MM.1S (cell line): ENCODE results near the gene POU2F2.
A peak's percentile ranks its signal among the peaks of the same experiment; 100 is the strongest.

ENCODE experiments used
- DNase-seq: peaks from one replicate; pipeline ENCODE4 v3.0.0-alpha.2; 2015
- H2AFZ ChIP-seq: fragments of 300-600 bp; sonication (generic); 2 replicates; pipeline ENCODE4 v1.6.0; 2016; ENCODE audit warnings: antibody characterized with exemption, low read length
- H3F3A ChIP-seq: fragments of 300-600 bp; sonication (generic); 2 replicates; pipeline ENCODE4 v1.6.1; 2016; ENCODE audit warnings: mild to moderate bottlenecking, antibody characterized with exemption, low read length, moderate library complexity, mixed read lengths; ENCODE audit not compliant: insufficient read depth
- H3K27ac ChIP-seq: fragments of 300-600 bp; sonication (generic); 2 replicates; pipeline ENCODE4 v1.5.1; 2016; ENCODE audit warnings: mild to moderate bottlenecking, low read length
- H3K27me3 ChIP-seq: fragments of 300-600 bp; sonication (generic); replicated peaks from 2 replicates; pipeline ENCODE4 v1.6.0; 2016; ENCODE audit warnings: low read length; ENCODE audit not compliant: insufficient read depth
- H3K36me3 ChIP-seq: fragments of 300-600 bp; sonication (generic); replicated peaks from 2 replicates; pipeline ENCODE4 v1.6.1; 2016; ENCODE audit warnings: mild to moderate bottlenecking, low read length, mixed read lengths; ENCODE audit not compliant: insufficient read depth
- H3K4me1 ChIP-seq: fragments of 300-600 bp; sonication (generic); 2 replicates; pipeline ENCODE4 v1.6.1; 2016; ENCODE audit warnings: low read length, mixed read lengths
- H3K4me2 ChIP-seq: fragments of 300-600 bp; sonication (generic); 2 replicates; pipeline ENCODE4 v1.6.0; 2016; ENCODE audit warnings: low read depth, low read length
- H3K4me3 ChIP-seq: fragments of 300-600 bp; sonication (generic); 2 replicates; pipeline ENCODE4 v1.5.1; 2016; ENCODE audit warnings: low read length, mixed read lengths
- H3K79me2 ChIP-seq: fragments of 300-600 bp; sonication (generic); 2 replicates; pipeline ENCODE4 v1.6.1; 2016; ENCODE audit warnings: mixed run types, low read length, mixed read lengths
- H3K9ac ChIP-seq: fragments of 300-600 bp; sonication (generic); 2 replicates; pipeline ENCODE4 v1.6.1; 2016; ENCODE audit warnings: low read length, mixed read lengths
- H3K9me2 ChIP-seq: fragments of 300-600 bp; sonication (generic); replicated peaks from 2 replicates; pipeline ENCODE4 v1.6.1; 2016; ENCODE audit warnings: mild to moderate bottlenecking, low read length, mixed read lengths; ENCODE audit not compliant: insufficient read depth
- H3K9me3 ChIP-seq: fragments of 300-600 bp; sonication (generic); replicated peaks from 2 replicates; pipeline ENCODE4 v1.6.1; 2016; ENCODE audit warnings: mild to moderate bottlenecking, low read length, mixed read lengths; ENCODE audit not compliant: insufficient read depth
- H4K20me1 ChIP-seq: fragments of 300-600 bp; sonication (generic); 2 replicates; pipeline ENCODE4 v1.6.1; 2016; ENCODE audit warnings: mild to moderate bottlenecking, low read length, moderate library complexity, mixed read lengths; ENCODE audit not compliant: insufficient read depth
- CTCF ChIP-seq: fragments of 300-600 bp; sonication (generic); IDR thresholded peaks from 2 replicates; pipeline ENCODE4 v1.5.1; 2016; ENCODE audit warnings: antibody characterized with exemption, low read length, mixed read lengths
- EZH2 ChIP-seq: fragments of 300-600 bp; sonication (generic); optimal IDR thresholded peaks from 2 replicates; pipeline ENCODE3; 2017; ENCODE audit warnings: low read depth, mild to moderate bottlenecking, antibody characterized with exemption, low read length, mixed read lengths
- EZH2phosphoT487 ChIP-seq: fragments of 300-600 bp; sonication (generic); IDR thresholded peaks from 2 replicates; pipeline ENCODE4 v1.6.1; 2018; ENCODE audit warnings: antibody characterized with exemption, low read length

Gene POU2F2

DNA sequence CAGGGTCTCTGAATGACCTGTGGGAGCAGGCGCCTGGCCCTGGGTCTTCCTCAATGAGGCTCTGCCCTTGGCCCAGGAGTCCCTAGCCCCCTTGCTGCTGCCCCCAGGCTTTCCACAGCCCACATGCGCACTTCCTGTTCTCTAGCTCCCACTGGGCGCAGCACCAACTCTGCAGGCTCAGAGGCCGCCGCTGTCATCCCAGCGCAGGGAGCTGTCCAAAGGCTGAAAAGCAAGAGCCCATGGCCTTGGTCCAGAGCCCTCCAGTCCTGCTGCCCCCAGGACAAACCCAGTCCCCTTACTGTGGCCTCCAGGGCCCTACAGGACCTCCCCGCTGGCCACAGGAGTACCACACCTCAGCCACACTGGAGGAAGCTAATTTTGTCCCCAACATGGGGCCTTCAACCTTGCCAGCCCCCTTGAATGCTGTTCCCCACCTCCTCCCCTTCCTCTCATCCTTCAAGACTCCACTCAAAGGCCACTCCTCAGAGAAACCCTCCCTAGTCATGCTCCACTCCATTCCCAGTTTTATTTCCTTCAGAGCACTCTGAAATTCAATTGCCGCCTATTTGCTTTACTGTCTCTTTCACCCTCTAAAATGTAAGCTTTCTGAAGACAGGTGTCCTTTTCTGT lies 8.0 kb upstream of the POU2F2 start:
- no peaks in the 10 kb centered on the region for H3K36me3 ChIP-seq
- H3K4me1 ChIP-seq = peaks cover 11% of the 10 kb centered on the region; the same call in 1 of the 2 replicates
- no peaks in the 10 kb centered on the region for H3K9me3 ChIP-seq
- no peaks in the 10 kb centered on the region for H4K20me1 ChIP-seq
- peak; percentile 28 for DNase-seq
- no peak overlapping the region for H3K4me2 ChIP-seq
- no peaks in the 10 kb centered on the region for H3K9me2 ChIP-seq
- H3K27me3 ChIP-seq = peaks cover 1% of the 10 kb centered on the region; the same call in 1 of the 2 replicates
- no peaks in the 10 kb centered on the region for H3F3A ChIP-seq
- no peaks in the 10 kb centered on the region for H3K79me2 ChIP-seq
- no peak overlapping the region for H3K9ac ChIP-seq
- TF ChIP-seq EZH2phosphoT487 (no peak), CTCF (no peak), EZH2 (no peak)
- no peak overlapping the region for H3K27ac ChIP-seq
- H2AFZ ChIP-seq = no peak overlapping the region
- no peak overlapping the region for H3K4me3 ChIP-seq

GRCh38 chr19:42134535-42135070 lies 2.4 kb upstream of the POU2F2 start:
- Histone ChIP-seq H3F3A (peaks cover 6% of the 10 kb centered on the region), H3K36me3 (no peaks in the 10 kb centered on the region), H3K27me3 (no peaks in the 10 kb centered on the region), H3K4me2 (no peak overlapping the region), H3K9me3 (no peaks in the 10 kb centered on the region), H3K9ac (no peak overlapping the region), H3K79me2 (peaks cover 4% of the 10 kb centered on the region; the same call in 1 of the 2 replicates), H3K9me2 (no peaks in the 10 kb centered on the region), H3K4me1 (peaks cover 50% of the 10 kb centered on the region), H2AFZ (no peak overlapping the region), H3K27ac (no peak overlapping the region), H3K4me3 (no peak overlapping the region), H4K20me1 (no peaks in the 10 kb centered on the region)
- no peak for TF ChIP-seq CTCF
- no peak for TF ChIP-seq EZH2
- no peak for TF ChIP-seq EZH2phosphoT487
- DNase-seq = no peak

- peak overlapping the region; percentile 40 for H3K4me3 ChIP-seq
- no peaks in the 10 kb centered on the region for H3K9me2 ChIP-seq
- H4K20me1 ChIP-seq = no peaks in the 10 kb centered on the region
- H3K4me1 ChIP-seq = peaks cover 58% of the 10 kb centered on the region
- H3K4me2 ChIP-seq = peak overlapping the region; percentile 73
- H3K9ac ChIP-seq = no peak overlapping the region; the same call in 1 of the 2 replicates
- TF ChIP-seq CTCF (peak; percentile 87), EZH2 (no peak), EZH2phosphoT487 (no peak)
- no peaks in the 10 kb centered on the region for H3K36me3 ChIP-seq
- peak overlapping the region; percentile 52 for H2AFZ ChIP-seq
- DNase-seq = peak; percentile 88
- peaks cover 4% of the 10 kb centered on the region; the same call in 1 of the 2 replicates for H3K79me2 ChIP-seq
- no peak overlapping the region for H3K27ac ChIP-seq
- H3K9me3 ChIP-seq = no peaks in the 10 kb centered on the region
- peaks cover 10% of the 10 kb centered on the region for H3F3A ChIP-seq
- no peaks in the 10 kb centered on the region for H3K27me3 ChIP-seq
Observed at GRCh38 chr19:42132851-42133528, 744 bp upstream of the POU2F2 start.
